PC-3 (cell line): ENCODE measurements around the gene ZNF146. TPM values are rescaled to one million over a fixed set of nuclear protein-coding genes. Genes with fewer than 3 reads are reported as not detected.
"Not testable (repeated sequence)": the region's sequence is repeated elsewhere in the genome, so short reads cannot be mapped to it uniquely, and the experiment has no call there.

Source experiments
- ATAC-seq: fragments of 200-7000 bp; cut with Tn5 transposase; 2 replicates; pipeline ENCODE4 v1.9.1; 2020; ENCODE audit warnings: mild to moderate bottlenecking, moderate library complexity
- BruUV-seq: library from RNA; stranded (reverse); fragments of 400-500 nt; replicated peaks from 2 replicates; lab custom pipeline; 2021; lab: Mats Ljungman, UMichigan
- CTCF ChIA-PET: fragments of 300-600 bp; sonication (Branson Sonifier 250); formaldehyde crosslinking; loops from one replicate; lab custom pipeline; 2022; ENCODE audit warnings: antibody characterized with exemption; lab: Charles Lee
- POLR2A ChIA-PET: fragments of 300-600 bp; sonication (Branson Sonifier 250); formaldehyde crosslinking; loops from one replicate; lab custom pipeline; 2022; ENCODE audit warnings: antibody characterized with exemption; ENCODE audit not compliant: unreplicated experiment; lab: Charles Lee
- DNase-seq: peaks from one replicate; pipeline ENCODE4 v3.0.0-alpha.2; 2015
- H2AFZ ChIP-seq: fragments of 300-600 bp; sonication (generic); 2 replicates; pipeline ENCODE4 v1.6.0; 2016; ENCODE audit warnings: antibody characterized with exemption, low read length
- H3F3A ChIP-seq: fragments of 300-600 bp; sonication (generic); one replicate; pipeline ENCODE4 v1.6.0; 2017; ENCODE audit warnings: antibody characterized with exemption, low read length, control low read depth, mild to moderate bottlenecking; ENCODE audit not compliant: unreplicated experiment
- H3K27ac ChIP-seq: fragments of 300-600 bp; sonication (generic); 2 replicates; pipeline ENCODE4 v1.5.1; 2016; ENCODE audit warnings: mild to moderate bottlenecking, low read length
- H3K27me3 ChIP-seq: fragments of 300-600 bp; sonication (generic); 2 replicates; pipeline ENCODE4 v1.6.1; 2016; ENCODE audit warnings: low read length, mixed read lengths
- H3K36me3 ChIP-seq: fragments of 300-600 bp; sonication (generic); 2 replicates; pipeline ENCODE4 v1.6.1; 2016; ENCODE audit warnings: low read depth, mixed run types, low read length, mixed read lengths
- H3K4me1 ChIP-seq: fragments of 300-600 bp; sonication (generic); 2 replicates; pipeline ENCODE4 v1.5.1; 2016; ENCODE audit warnings: low read length; ENCODE audit not compliant: insufficient read depth
- H3K4me2 ChIP-seq: fragments of 300-600 bp; sonication (generic); 2 replicates; pipeline ENCODE4 v1.6.0; 2016; ENCODE audit warnings: low read length
- H3K4me3 ChIP-seq: fragments of 300-600 bp; sonication (generic); 2 replicates; pipeline ENCODE4 v1.5.1; 2016; ENCODE audit warnings: mild to moderate bottlenecking, low read length, mixed read lengths
- H3K79me2 ChIP-seq: fragments of 300-600 bp; sonication (generic); 2 replicates; pipeline ENCODE4 v1.6.1; 2017; ENCODE audit warnings: low read length, mixed read lengths
- H3K9ac ChIP-seq: fragments of 300-600 bp; sonication (generic); 2 replicates; pipeline ENCODE4 v1.6.0; 2016; ENCODE audit warnings: mild to moderate bottlenecking, low read length
- H3K9me2 ChIP-seq: fragments of 300-600 bp; sonication (generic); replicated peaks from 2 replicates; pipeline ENCODE4 v1.6.1; 2016; ENCODE audit warnings: mixed run types, low read length, mixed read lengths
- H3K9me3 ChIP-seq: fragments of 300-600 bp; sonication (generic); 2 replicates; pipeline ENCODE4 v1.6.1; 2016; ENCODE audit warnings: low read length, mixed read lengths
- H4K20me1 ChIP-seq: fragments of 300-600 bp; sonication (generic); 2 replicates; pipeline ENCODE4 v1.6.1; 2016; ENCODE audit warnings: low read length, mixed read lengths
- CTCF ChIP-seq: fragments of 300-600 bp; sonication (generic); conservative IDR thresholded peaks from 2 replicates; pipeline ENCODE4 v1.5.1; 2017; ENCODE audit warnings: antibody characterized with exemption, low read depth, mild to moderate bottlenecking, low read length
- EZH2 ChIP-seq: fragments of 300-600 bp; sonication (generic); IDR thresholded peaks from one replicate; pipeline ENCODE4 v1.6.1; 2017; ENCODE audit warnings: antibody characterized with exemption, mild to moderate bottlenecking, low read length; ENCODE audit not compliant: unreplicated experiment
- EZH2phosphoT487 ChIP-seq: fragments of 300-600 bp; sonication (generic); IDR thresholded peaks from 2 replicates; pipeline ENCODE4 v1.6.1; 2018; ENCODE audit warnings: mild to moderate bottlenecking, antibody characterized with exemption, low read length, borderline replicate concordance
- intact Hi-C: fragments of 100-400 bp; cut with micrococcal nuclease; formaldehyde crosslinking; loops from 2 replicates; pipeline ENCODE4 v1.9.0; 2023
- total RNA-seq: library from RNA; depleted of rRNA; stranded (reverse); fragments of >200 nt; gene quantifications from 2 replicates; pipeline ENCODE4 v1.2.3, GENCODE V29; 2014

The ZNF146 gene
- total RNA-seq, 1 experiment from 2014 or later: 78.4 TPM

GRCh38 chr19:36183245-36183628, 31.7 kb upstream of the ZNF146 start:
- H3K9me2 ChIP-seq: no peaks in the 10 kb centered on the region
- no TSS peak for BruUV-seq
- H3K9me3 ChIP-seq: no peaks in the 10 kb centered on the region
- intact Hi-C loops: no loop called here
- ATAC-seq: no peak
- H2AFZ ChIP-seq: no peak overlapping the region
- no peaks in the 10 kb centered on the region for H3K36me3 ChIP-seq
- H3K27me3 ChIP-seq: no peaks in the 10 kb centered on the region
- no peak for DNase-seq
- H3K4me1 ChIP-seq: no peaks in the 10 kb centered on the region
- H3K4me3 ChIP-seq: no peak overlapping the region
- H3K79me2 ChIP-seq: no peaks in the 10 kb centered on the region
- POLR2A ChIA-PET: no interaction called here
- H4K20me1 ChIP-seq: no peaks in the 10 kb centered on the region
- TF ChIP-seq EZH2 (no peak), CTCF (no peak), EZH2phosphoT487 (no peak)
- H3K9ac ChIP-seq: no peak overlapping the region
- H3K4me2 ChIP-seq: no peak overlapping the region
- no peak overlapping the region for H3K27ac ChIP-seq
- no peaks in the 10 kb centered on the region for H3F3A ChIP-seq
- CTCF ChIA-PET: no interaction called here

GRCh38 chr19:36186722-36187121, 28.2 kb upstream of the ZNF146 start:
- ATAC-seq, intact Hi-C loops, H3K79me2 ChIP-seq, H3K4me1 ChIP-seq, H2AFZ ChIP-seq, H3K27ac ChIP-seq, H3K9ac ChIP-seq, H4K20me1 ChIP-seq, H3K9me3 ChIP-seq, H3K9me2 ChIP-seq, POLR2A ChIA-PET, H3F3A ChIP-seq, BruUV-seq, CTCF ChIA-PET, DNase-seq, H3K4me3 ChIP-seq, H3K27me3 ChIP-seq, H3K36me3 ChIP-seq, H3K4me2 ChIP-seq: not testable (repeated sequence)

- no peaks in the 10 kb centered on the region for H3K36me3 ChIP-seq
- DNase-seq: no peak
- no peaks in the 10 kb centered on the region for H3F3A ChIP-seq
- no peaks in the 10 kb centered on the region for H3K9me3 ChIP-seq
- no peak overlapping the region for H3K4me2 ChIP-seq
- ATAC-seq: no peak
- no peak overlapping the region for H3K27ac ChIP-seq
- H3K4me1 ChIP-seq: no peaks in the 10 kb centered on the region
- H3K4me3 ChIP-seq: no peak overlapping the region
- no peak overlapping the region for H3K9ac ChIP-seq
- TF ChIP-seq CTCF (no peak), EZH2phosphoT487 (no peak), EZH2 (no peak)
- ChIA-PET CTCF (no interaction called here), POLR2A (no interaction called here)
- no peak overlapping the region for H2AFZ ChIP-seq
- H4K20me1 ChIP-seq: no peaks in the 10 kb centered on the region
- H3K79me2 ChIP-seq: no peaks in the 10 kb centered on the region
- intact Hi-C loops: no loop called here
- no TSS peak for BruUV-seq
- no peaks in the 10 kb centered on the region for H3K27me3 ChIP-seq
- no peaks in the 10 kb centered on the region for H3K9me2 ChIP-seq
Measured at GRCh38 chr19:36196249-36196648, 18.7 kb upstream of the ZNF146 start.
